Panc1 (cell line): Measurements from ENCODE around the gene KCNMA1. TPM values are rescaled to one million over a fixed set of nuclear protein-coding genes. Genes with fewer than 3 reads are reported as not detected.

Experiments used
- ATAC-seq: fragments of 200-7000 bp; cut with Tn5 transposase; 2 replicates; pipeline ENCODE4 v1.9.1; 2020; ENCODE audit warnings: mild to moderate bottlenecking, moderate library complexity
- BruUV-seq: library from RNA; stranded (reverse); fragments of 400-500 nt; replicated peaks from 2 replicates; lab custom pipeline; 2021; lab: Mats Ljungman, UMichigan
- CTCF ChIA-PET: fragments of 300-600 bp; sonication (Branson Sonifier 250); formaldehyde crosslinking; loops from one replicate; lab custom pipeline; 2022; ENCODE audit warnings: antibody characterized with exemption; lab: Charles Lee
- POLR2A ChIA-PET: fragments of 300-600 bp; sonication (Branson Sonifier 250); formaldehyde crosslinking; loops from one replicate; lab custom pipeline; 2022; ENCODE audit warnings: antibody characterized with exemption; lab: Charles Lee
- DNase-seq: peaks from one replicate; pipeline ENCODE4 v3.0.0-alpha.2; 2010; ENCODE audit warnings: low read depth, low spot score
- H3K27ac ChIP-seq: 2 replicates; pipeline ENCODE4 v1.5.1; 2011; ENCODE audit warnings: mild to moderate bottlenecking, low read length, inconsistent platforms
- H3K27me3 ChIP-seq: fragments of 200-500 bp; sonication (Bioruptor generic); 2 replicates; pipeline ENCODE4 v1.6.0; 2014; ENCODE audit warnings: low read length, inconsistent platforms; ENCODE audit not compliant: control insufficient read depth, insufficient read depth
- H3K36me3 ChIP-seq: fragments of 200-500 bp; sonication (Bioruptor generic); 2 replicates; pipeline ENCODE4 v1.5.1; 2014; ENCODE audit warnings: inconsistent platforms, mild to moderate bottlenecking, low read length, moderate library complexity; ENCODE audit not compliant: control insufficient read depth, insufficient read depth
- H3K4me1 ChIP-seq: 2 replicates; pipeline ENCODE4 v1.5.1; 2011; ENCODE audit warnings: inconsistent platforms, mild to moderate bottlenecking, low read length, moderate library complexity; ENCODE audit not compliant: control insufficient read depth, insufficient read depth
- H3K4me3 ChIP-seq, 2 experiments: 2 replicates each; pipeline ENCODE4 v1.5.1; 2011 to 2012; ENCODE audit warnings: low read depth in 2 of 2, low read length in 2 of 2, mild to moderate bottlenecking in 2 of 2, inconsistent platforms in 1 of 2, moderate library complexity in 1 of 2
- H3K9me3 ChIP-seq: fragments of 200-500 bp; sonication (Bioruptor generic); 2 replicates; pipeline ENCODE4 v1.5.1; 2014; ENCODE audit warnings: low read depth, mild to moderate bottlenecking, inconsistent platforms, low read length, moderate library complexity; ENCODE audit not compliant: control insufficient read depth, insufficient read depth
- CTCF ChIP-seq: fragments of 450-650 bp; IDR thresholded peaks from 2 replicates; pipeline ENCODE4 v1.5.1; 2017; ENCODE audit warnings: mild to moderate bottlenecking
- POLR2AphosphoS5 ChIP-seq: IDR thresholded peaks from 2 replicates; pipeline ENCODE4 v1.6.1; 2012; ENCODE audit warnings: mild to moderate bottlenecking, low read depth, low read length, moderate library complexity
- REST ChIP-seq, 2 experiments: IDR thresholded peaks; 2 replicates each; pipeline ENCODE4 v1.6.1; 2011 to 2012; ENCODE audit warnings: low read depth in 2 of 2, control low read depth in 1 of 2, low read length in 1 of 2, mild to moderate bottlenecking in 1 of 2, moderate library complexity in 1 of 2; ENCODE audit not compliant: insufficient read depth in 1 of 2
- SIN3A ChIP-seq: IDR thresholded peaks from 2 replicates; pipeline ENCODE4 v1.6.1; 2012; ENCODE audit warnings: low read depth, mild to moderate bottlenecking, low read length, moderate library complexity, borderline replicate concordance; ENCODE audit not compliant: insufficient read depth
- TCF7L2 ChIP-seq: IDR thresholded peaks from 2 replicates; pipeline ENCODE4 v1.6.1; 2011; ENCODE audit warnings: mild to moderate bottlenecking, low read depth, low read length, inconsistent platforms
- in situ Hi-C: cut with HindIII; loops from 2 replicates; pipeline ENCODE4 v1.10.0; 2016; ENCODE audit warnings: low sequenced_read_pairs, low pct_unique_long_range_greater_than_20kb
- intact Hi-C: fragments of 100-400 bp; cut with micrococcal nuclease; formaldehyde crosslinking; loops from one replicate; pipeline ENCODE4 v1.10.0; 2022; ENCODE audit not compliant: unreplicated experiment
- total RNA-seq: library from RNA; stranded (reverse); gene quantifications from one replicate; pipeline ENCODE4 v1.2.1, GENCODE V29; 2021; ENCODE audit not compliant: unreplicated experiment

KCNMA1 gene
- total RNA-seq, 1 experiment from 2014 or later = 91.9 TPM

GRCh38 chr10:77028042-77028441, 609.6 kb downstream of the KCNMA1 start (continued):
- TF ChIP-seq POLR2AphosphoS5 = no peak

GRCh38 chr10:77027576-77027975, 610.0 kb downstream of the KCNMA1 start:
- ChIA-PET POLR2A (no interaction called here), CTCF (no interaction called here)
- Histone ChIP-seq H3K9me3 (no peaks in the 10 kb centered on the region), H3K4me1 (no peaks in the 10 kb centered on the region), H3K4me3 (no peak overlapping the region), H3K27me3 (no peaks in the 10 kb centered on the region), H3K36me3 (no peaks in the 10 kb centered on the region), H3K27ac (no peak overlapping the region)
- ATAC-seq = no peak
- no peak for DNase-seq
- in situ Hi-C loops (no loop called here), intact Hi-C loops (no loop called here)
- no peak for TF ChIP-seq REST (IDR thresholded peaks at IDR 0.05; ENCODE audit: insufficient read depth in 1 of 2, low read depth in 2 of 2, low read length in 1 of 2)
- no TSS peak for BruUV-seq

- H3K27ac ChIP-seq = no peak overlapping the region
- intact Hi-C loops (no loop called here), in situ Hi-C loops (no loop called here)
- no peaks in the 10 kb centered on the region for H3K4me1 ChIP-seq
- TF ChIP-seq REST (IDR thresholded peaks at IDR 0.05; ENCODE audit: insufficient read depth in 1 of 2, low read depth in 2 of 2, low read length in 1 of 2) = no peak
- no peak for TF ChIP-seq POLR2AphosphoS5
- TF ChIP-seq SIN3A = no peak
- no peak for TF ChIP-seq CTCF
- TF ChIP-seq TCF7L2 = no peak
- H3K9me3 ChIP-seq = no peaks in the 10 kb centered on the region
- no peaks in the 10 kb centered on the region for H3K27me3 ChIP-seq
- CTCF ChIA-PET = no interaction called here
- H3K4me3 ChIP-seq = no peak overlapping the region
- no peak for ATAC-seq
- no peak for DNase-seq
- no TSS peak for BruUV-seq
- POLR2A ChIA-PET = no interaction called here
- no peaks in the 10 kb centered on the region for H3K36me3 ChIP-seq
These were observed 610.5 kb downstream of the KCNMA1 start for GRCh38 chr10:77027141-77027540.
